C4-2B (cell line): ENCODE results near the gene RNH1.

ENCODE experiments used
- H3K27ac ChIP-seq: fragments of 450-650 bp; 2 replicates; pipeline ENCODE4 v1.5.1; 2017
- CTCF ChIP-seq: fragments of 450-650 bp; conservative IDR thresholded peaks from 2 replicates; pipeline ENCODE4 v1.5.1; 2017; ENCODE audit warnings: mild to moderate bottlenecking
- ZFX ChIP-seq: fragments of 450-650 bp; IDR thresholded peaks from 2 replicates; pipeline ENCODE4 v1.6.1; 2017

RNH1 gene

GRCh38 chr11:512761-513595 is 5.9 kb upstream of the RNH1 start:
- no peak overlapping the region for H3K27ac ChIP-seq
- no peak for TF ChIP-seq ZFX

GRCh38 chr11:508956-509355 is 1.9 kb upstream of the RNH1 start:
- no peak overlapping the region for H3K27ac ChIP-seq
- TF ChIP-seq CTCF: no peak
- no peak for TF ChIP-seq ZFX

GRCh38 chr11:507727-508515 is 879 bp upstream of the RNH1 start:
- peak overlapping the region; percentile 98 for H3K27ac ChIP-seq
- TF ChIP-seq ZFX: no peak; the same call in 1 of the 2 replicates
- TF ChIP-seq CTCF: no peak

GRCh38 chr11:506238-506994 is 626 bp downstream of the RNH1 start:
- H3K27ac ChIP-seq: peak overlapping the region; percentile 98
- no peak for TF ChIP-seq ZFX
- TF ChIP-seq CTCF: no peak

- H3K27ac ChIP-seq: no peak overlapping the region; the same call in 1 of the 2 replicates
- no peak for TF ChIP-seq CTCF
- no peak for TF ChIP-seq ZFX
Measured at GRCh38 chr11:504994-505344, 2.1 kb downstream of the RNH1 start.

GRCh38 chr11:504053-504993 is 2.7 kb downstream of the RNH1 start:
- TF ChIP-seq ZFX: no peak
- no peak for TF ChIP-seq CTCF
- H3K27ac ChIP-seq: no peak overlapping the region
